Lower lobe of right lung (tissue), 2 donors: ENCODE data around the gene NPLOC4. TPM values are rescaled to one million over a fixed set of nuclear protein-coding genes. Genes with fewer than 3 reads are reported as not detected.

Experiments
- ATAC-seq, 2 donors: fragments of 200-7000 bp; cut with Tn5 transposase; one replicate each; pipeline ENCODE4 v1.9.1; 2020 to 2022; ENCODE audit warnings: mild to moderate bottlenecking in 2 of 2, moderate library complexity in 2 of 2
- DNase-seq: peaks from one replicate; pipeline ENCODE4 v3.0.0-alpha.2; 2020
- H3K27ac ChIP-seq: fragments of 200-600 bp; one replicate; pipeline ENCODE4 v1.8.0; 2022
- H3K27me3 ChIP-seq: fragments of 200-600 bp; one replicate; pipeline ENCODE4 v1.8.0; 2022; ENCODE audit warnings: low read depth
- H3K36me3 ChIP-seq: fragments of 200-600 bp; one replicate; pipeline ENCODE4 v1.8.0; 2022; ENCODE audit warnings: mild to moderate bottlenecking
- H3K4me1 ChIP-seq: fragments of 200-600 bp; one replicate; pipeline ENCODE4 v1.8.0; 2022
- H3K4me3 ChIP-seq: fragments of 200-600 bp; one replicate; pipeline ENCODE4 v1.8.0; 2022; ENCODE audit warnings: mild to moderate bottlenecking
- H3K9me3 ChIP-seq: fragments of 200-600 bp; one replicate; pipeline ENCODE4 v1.8.0; 2022
- intact Hi-C: fragments of 100-400 bp; cut with DNase I; formaldehyde crosslinking; loops from one replicate; pipeline ENCODE4 v1.11.0; 2022
- total RNA-seq: library from RNA; stranded (reverse); fragmentation: NEBNext Ultra II Directional; extraction: Animal tissue kit (Norgen Biotek cat#: 25700); gene quantifications from one replicate; pipeline ENCODE4 v1.2.1, GENCODE V29; 2021
- TF ChIP-seq, protein P1 (sequence below): fragments of 200-600 bp; IDR thresholded peaks from one replicate; pipeline ENCODE4 v1.8.0; 2022; ENCODE audit warnings: antibody characterized with exemption, mild to moderate bottlenecking
- donor health status: DM: no; HTN: yes; CAD: no; lungs with severe emphysema.

Gene NPLOC4
- total RNA-seq, 1 donor from 2014 or later: 69.6 TPM

DNA sequence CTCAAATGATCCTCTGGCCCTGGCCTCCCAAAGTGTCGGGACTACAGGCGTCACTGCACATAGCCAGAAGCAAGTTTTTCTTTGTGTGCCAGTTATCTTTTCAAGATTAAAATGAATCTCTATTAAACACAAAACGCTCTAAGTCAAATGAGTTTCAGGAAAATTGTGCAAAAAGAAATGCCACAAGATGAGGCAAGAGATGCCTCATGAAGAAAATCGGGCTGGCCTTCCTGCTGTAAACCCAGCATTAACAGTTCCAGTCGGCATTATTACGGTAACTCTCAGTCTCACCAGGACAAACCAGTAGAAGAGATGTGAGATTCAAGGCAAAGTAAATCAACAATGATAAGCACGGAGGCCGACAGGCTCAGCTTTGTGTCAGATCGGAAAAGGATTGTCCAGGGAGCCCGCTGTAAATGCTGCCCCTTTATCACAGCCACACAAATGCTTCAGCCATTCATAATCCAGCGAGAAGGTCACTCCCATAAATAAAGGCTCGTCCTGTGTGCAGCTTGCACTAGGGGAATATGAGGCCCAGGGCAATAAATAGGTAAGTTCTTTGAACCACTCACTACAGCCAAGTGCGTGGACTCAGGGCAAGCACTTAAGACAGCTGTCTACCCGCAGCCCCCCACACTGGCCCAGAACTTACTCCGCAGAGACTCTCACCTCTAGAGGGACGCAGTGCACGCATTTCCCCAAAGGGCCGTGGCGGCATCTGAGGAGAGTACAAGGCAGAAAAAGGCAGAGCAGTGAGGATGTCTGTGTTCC is 27.2 kb downstream of the NPLOC4 start:
- Histone ChIP-seq H3K36me3 (peaks cover 91% of the 10 kb centered on the region), H3K4me1 (no peaks in the 10 kb centered on the region), H3K4me3 (no peak overlapping the region), H3K27ac (no peak overlapping the region), H3K9me3 (no peaks in the 10 kb centered on the region), H3K27me3 (no peaks in the 10 kb centered on the region)
- DNase-seq (no peak), ATAC-seq (peak in 1 of 2 donors; percentile 16)
- intact Hi-C loops: no loop called here
- TF ChIP-seq, protein P1, sequence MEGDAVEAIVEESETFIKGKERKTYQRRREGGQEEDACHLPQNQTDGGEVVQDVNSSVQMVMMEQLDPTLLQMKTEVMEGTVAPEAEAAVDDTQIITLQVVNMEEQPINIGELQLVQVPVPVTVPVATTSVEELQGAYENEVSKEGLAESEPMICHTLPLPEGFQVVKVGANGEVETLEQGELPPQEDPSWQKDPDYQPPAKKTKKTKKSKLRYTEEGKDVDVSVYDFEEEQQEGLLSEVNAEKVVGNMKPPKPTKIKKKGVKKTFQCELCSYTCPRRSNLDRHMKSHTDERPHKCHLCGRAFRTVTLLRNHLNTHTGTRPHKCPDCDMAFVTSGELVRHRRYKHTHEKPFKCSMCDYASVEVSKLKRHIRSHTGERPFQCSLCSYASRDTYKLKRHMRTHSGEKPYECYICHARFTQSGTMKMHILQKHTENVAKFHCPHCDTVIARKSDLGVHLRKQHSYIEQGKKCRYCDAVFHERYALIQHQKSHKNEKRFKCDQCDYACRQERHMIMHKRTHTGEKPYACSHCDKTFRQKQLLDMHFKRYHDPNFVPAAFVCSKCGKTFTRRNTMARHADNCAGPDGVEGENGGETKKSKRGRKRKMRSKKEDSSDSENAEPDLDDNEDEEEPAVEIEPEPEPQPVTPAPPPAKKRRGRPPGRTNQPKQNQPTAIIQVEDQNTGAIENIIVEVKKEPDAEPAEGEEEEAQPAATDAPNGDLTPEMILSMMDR: no peak

DNA sequence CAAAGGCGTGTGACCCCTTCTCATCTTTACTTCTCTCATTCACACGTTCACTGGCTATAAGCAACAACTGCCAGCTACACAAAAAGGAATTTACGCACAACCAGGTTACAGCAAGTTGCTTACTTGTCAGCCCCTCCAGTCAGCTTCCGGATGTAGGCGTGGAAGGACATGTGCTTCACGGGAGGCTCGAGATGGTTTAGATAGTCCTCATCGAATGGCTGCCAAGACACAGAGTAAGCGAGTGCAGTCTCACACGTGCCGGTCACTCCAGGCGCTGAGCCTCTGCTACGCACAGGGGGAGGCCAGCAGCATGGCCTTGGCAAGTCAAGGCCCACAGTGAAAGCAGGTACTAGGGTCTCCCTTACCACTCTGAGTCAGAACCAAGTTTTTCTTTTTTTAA is 28.3 kb downstream of the NPLOC4 start:
- TF ChIP-seq, protein P1: no peak
- no peak overlapping the region for H3K4me3 ChIP-seq
- no peaks in the 10 kb centered on the region for H3K27me3 ChIP-seq
- DNase-seq: peak; percentile 22
- H3K4me1 ChIP-seq: no peaks in the 10 kb centered on the region
- H3K36me3 ChIP-seq: peaks cover 94% of the 10 kb centered on the region
- no peak for ATAC-seq
- H3K27ac ChIP-seq: no peak overlapping the region
- no peaks in the 10 kb centered on the region for H3K9me3 ChIP-seq
- intact Hi-C loops: no loop called here

DNA sequence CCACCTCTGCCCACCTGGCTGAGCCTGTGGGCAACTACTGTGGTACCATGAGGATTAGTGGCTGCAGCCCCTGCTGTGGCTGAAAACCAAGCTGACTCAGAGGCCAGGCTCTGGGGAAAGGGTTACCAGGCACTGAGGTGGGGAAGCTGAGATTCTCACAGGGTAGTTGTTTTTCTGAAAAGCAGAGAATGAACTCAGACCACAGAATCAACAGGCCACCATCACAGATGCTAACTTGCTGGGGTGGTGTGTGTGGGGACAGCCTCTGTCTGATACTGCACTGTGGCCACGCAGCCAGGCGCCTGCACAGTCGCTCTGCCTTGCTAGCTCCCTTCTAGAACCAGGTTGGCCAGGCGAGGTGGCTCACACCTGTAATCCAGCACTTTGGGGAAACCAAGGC is 28.8 kb downstream of the NPLOC4 start:
- DNase-seq (peak; percentile 28), ATAC-seq (no peak)
- Histone ChIP-seq H3K36me3 (peaks cover 94% of the 10 kb centered on the region), H3K4me3 (no peak overlapping the region), H3K9me3 (no peaks in the 10 kb centered on the region), H3K4me1 (no peaks in the 10 kb centered on the region), H3K27ac (no peak overlapping the region), H3K27me3 (no peaks in the 10 kb centered on the region)
- intact Hi-C loops: no loop called here
- TF ChIP-seq, protein P1: no peak

DNA sequence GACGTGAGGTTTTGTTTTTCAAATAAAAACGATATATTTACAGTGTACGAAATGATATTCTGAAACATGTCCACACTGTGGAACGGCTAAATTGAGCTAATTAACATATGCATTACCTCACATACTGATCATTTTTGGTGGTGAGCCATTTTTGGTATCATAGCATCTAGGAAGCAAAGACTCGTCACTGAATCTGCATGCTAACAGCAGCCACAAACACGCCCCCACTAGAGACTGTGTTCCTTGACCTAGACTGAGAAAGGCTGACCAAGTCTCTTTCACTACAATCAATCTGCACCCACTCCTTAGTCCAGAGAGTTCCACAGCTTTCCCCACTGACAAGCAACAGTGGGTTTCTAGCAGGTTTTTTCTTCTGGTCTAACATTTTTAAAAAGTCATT is 29.5 kb downstream of the NPLOC4 start:
- Histone ChIP-seq H3K9me3 (no peaks in the 10 kb centered on the region), H3K4me1 (no peaks in the 10 kb centered on the region), H3K27ac (no peak overlapping the region), H3K36me3 (peaks cover 93% of the 10 kb centered on the region), H3K4me3 (no peak overlapping the region), H3K27me3 (no peaks in the 10 kb centered on the region)
- intact Hi-C loops: no loop called here
- TF ChIP-seq, protein P1: no peak
- no peak for ATAC-seq
- DNase-seq: no peak

DNA sequence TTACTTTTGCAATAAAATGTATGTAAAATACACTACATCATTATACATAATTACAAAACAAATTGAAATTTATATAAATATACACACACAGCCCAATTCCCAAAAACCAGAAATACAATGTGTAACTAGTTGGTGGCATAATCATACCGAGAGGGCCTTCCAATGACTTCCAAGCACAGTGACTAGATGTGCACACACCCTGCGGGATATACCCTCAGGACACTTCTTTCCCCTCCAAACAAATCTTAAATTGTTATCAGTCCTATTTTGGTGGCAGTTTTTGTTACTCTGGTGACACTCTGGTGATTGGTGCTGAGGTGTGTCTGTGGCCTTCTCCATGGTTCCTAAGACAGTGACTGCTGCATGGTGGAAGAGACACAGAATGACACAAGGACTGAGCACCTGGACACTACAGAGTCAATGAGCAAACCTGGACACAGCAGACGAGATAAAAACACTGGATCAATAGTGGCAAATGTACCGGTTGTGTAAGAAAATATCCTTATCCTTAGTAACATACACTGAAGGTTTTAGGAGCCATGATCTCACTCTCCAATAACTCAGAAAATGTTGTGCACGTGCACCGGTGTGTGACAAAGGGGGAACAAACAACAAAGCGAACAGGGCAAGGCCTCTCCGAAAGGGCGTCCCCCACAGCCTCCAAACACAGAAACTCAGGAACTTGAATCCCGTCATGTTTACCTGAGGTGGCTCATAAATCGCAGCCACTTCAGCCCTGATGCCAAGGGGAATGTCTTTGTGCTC is 32.9 kb downstream of the NPLOC4 start:
- Histone ChIP-seq H3K27ac (no peak overlapping the region), H3K4me3 (no peak overlapping the region), H3K4me1 (peaks cover 13% of the 10 kb centered on the region), H3K36me3 (peaks cover 97% of the 10 kb centered on the region), H3K9me3 (no peaks in the 10 kb centered on the region), H3K27me3 (no peaks in the 10 kb centered on the region)
- no peak for DNase-seq
- TF ChIP-seq, protein P1: no peak
- intact Hi-C loops: no loop called here
- no peak for ATAC-seq
